ENCODE measurements around the gene WDR27.

Gene WDR27

GRCh38 chr6:169558774-169559441 is 142.9 kb downstream of the WDR27 start:
- DNase-seq, result no peak

GRCh38 chr6:169558378-169558773 is 143.5 kb downstream of the WDR27 start:
- no peak for DNase-seq

- no peak for DNase-seq
Measured at GRCh38 chr6:169557887-169558286, 143.9 kb downstream of the WDR27 start.

- peak; percentile 55 for DNase-seq
Measured at GRCh38 chr6:169556758-169557548, 144.9 kb downstream of the WDR27 start.

- DNase-seq, result no peak
Measured at GRCh38 chr6:169555971-169556617, 145.7 kb downstream of the WDR27 start.

GRCh38 chr6:169545982-169546381 is 155.8 kb downstream of the WDR27 start:
- no peak for DNase-seq

GRCh38 chr6:169543704-169544103 is 158.1 kb downstream of the WDR27 start:
- DNase-seq, result no peak

GRCh38 chr6:169542491-169542890 is 159.3 kb downstream of the WDR27 start:
- DNase-seq, result no peak

GRCh38 chr6:169539176-169539897 is 162.5 kb downstream of the WDR27 start:
- DNase-seq, result no peak

- no peak for DNase-seq
Measured at GRCh38 chr6:169536446-169537170, 165.2 kb downstream of the WDR27 start.

GRCh38 chr6:169534039-169534421 is 167.8 kb downstream of the WDR27 start:
- DNase-seq, result no peak

GRCh38 chr6:169533301-169534038 is 168.4 kb downstream of the WDR27 start:
- no peak for DNase-seq

- DNase-seq, result no peak
Measured at GRCh38 chr6:169530752-169531123, 171.1 kb downstream of the WDR27 start.

GRCh38 chr6:169529931-169530751 is 171.7 kb downstream of the WDR27 start:
- DNase-seq, result peak; percentile 21

GRCh38 chr6:169528755-169529154 is 173.1 kb downstream of the WDR27 start:
- DNase-seq, result no peak

GRCh38 chr6:169527306-169527705 is 174.5 kb downstream of the WDR27 start:
- no peak for DNase-seq

- no peak for DNase-seq
Measured at GRCh38 chr6:169521825-169522224, 180.0 kb downstream of the WDR27 start.

GRCh38 chr6:169520104-169520503 is 181.7 kb downstream of the WDR27 start:
- DNase-seq, result no peak

- DNase-seq, result no peak
Measured at GRCh38 chr6:169518451-169518850, 183.4 kb downstream of the WDR27 start.

- no peak for DNase-seq
Measured at GRCh38 chr6:169513478-169514193, 188.2 kb downstream of the WDR27 start.
